ENCODE measurements around the gene SPATS2L. TPM values are rescaled to one million over a fixed set of nuclear protein-coding genes. Genes with fewer than 3 reads are reported as not detected.

Gene SPATS2L
- total RNA-seq, 1 experiment from 2014 or later = 174 TPM

DNA sequence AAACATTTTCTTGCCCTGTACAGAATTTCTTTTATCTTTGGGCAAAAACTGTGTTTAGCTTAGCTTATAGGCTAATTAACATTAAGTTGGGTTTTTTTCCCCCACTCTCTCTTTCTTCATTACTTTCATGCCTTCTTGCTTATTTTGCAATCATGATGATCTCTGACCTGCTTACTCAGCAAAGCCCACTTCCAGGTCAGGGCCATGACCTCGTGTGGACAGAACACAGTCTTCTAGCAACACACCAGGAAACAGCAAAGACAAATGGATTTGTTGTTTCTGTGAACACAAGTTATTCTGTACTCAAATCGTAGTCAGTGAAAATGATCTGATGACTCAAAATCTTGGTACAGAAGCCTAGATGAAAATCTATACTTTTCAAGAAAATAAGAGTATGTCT lies 60.7 kb downstream of the SPATS2L start:
- Histone ChIP-seq H3K79me2 (ENCODE audit: low read length) (peaks cover 89% of the 10 kb centered on the region), H3K9ac (ENCODE audit: low read length) (no peak overlapping the region), H3K9me2 (replicated peaks; ENCODE audit: low read length) (no peaks in the 10 kb centered on the region), H3K4me2 (ENCODE audit: low read length) (no peak overlapping the region), H3F3A (ENCODE audit: low read length, unreplicated experiment) (no peaks in the 10 kb centered on the region), H3K4me3 (ENCODE audit: low read length) (no peak overlapping the region), H3K27ac (ENCODE audit: low read length) (no peak overlapping the region), H3K36me3 (ENCODE audit: low read depth, low read length) (peaks cover 13% of the 10 kb centered on the region), H3K27me3 (ENCODE audit: low read length) (no peaks in the 10 kb centered on the region), H3K4me1 (ENCODE audit: insufficient read depth, low read length) (peaks cover 8% of the 10 kb centered on the region), H2AFZ (ENCODE audit: low read length) (no peak overlapping the region), H4K20me1 (ENCODE audit: low read length) (no peaks in the 10 kb centered on the region), H3K9me3 (ENCODE audit: low read length) (no peaks in the 10 kb centered on the region)
- DNase-seq (no peak), ATAC-seq (no peak)
- BruUV-seq (replicated peaks) = no TSS peak
- TF ChIP-seq EZH2phosphoT487 (IDR thresholded peaks at IDR 0.05; ENCODE audit: borderline replicate concordance, low read length) (no peak), EZH2 (IDR thresholded peaks at IDR 0.05; ENCODE audit: low read length, unreplicated experiment) (no peak)
- TF ChIP-seq, protein P1, sequence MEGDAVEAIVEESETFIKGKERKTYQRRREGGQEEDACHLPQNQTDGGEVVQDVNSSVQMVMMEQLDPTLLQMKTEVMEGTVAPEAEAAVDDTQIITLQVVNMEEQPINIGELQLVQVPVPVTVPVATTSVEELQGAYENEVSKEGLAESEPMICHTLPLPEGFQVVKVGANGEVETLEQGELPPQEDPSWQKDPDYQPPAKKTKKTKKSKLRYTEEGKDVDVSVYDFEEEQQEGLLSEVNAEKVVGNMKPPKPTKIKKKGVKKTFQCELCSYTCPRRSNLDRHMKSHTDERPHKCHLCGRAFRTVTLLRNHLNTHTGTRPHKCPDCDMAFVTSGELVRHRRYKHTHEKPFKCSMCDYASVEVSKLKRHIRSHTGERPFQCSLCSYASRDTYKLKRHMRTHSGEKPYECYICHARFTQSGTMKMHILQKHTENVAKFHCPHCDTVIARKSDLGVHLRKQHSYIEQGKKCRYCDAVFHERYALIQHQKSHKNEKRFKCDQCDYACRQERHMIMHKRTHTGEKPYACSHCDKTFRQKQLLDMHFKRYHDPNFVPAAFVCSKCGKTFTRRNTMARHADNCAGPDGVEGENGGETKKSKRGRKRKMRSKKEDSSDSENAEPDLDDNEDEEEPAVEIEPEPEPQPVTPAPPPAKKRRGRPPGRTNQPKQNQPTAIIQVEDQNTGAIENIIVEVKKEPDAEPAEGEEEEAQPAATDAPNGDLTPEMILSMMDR (conservative IDR thresholded peaks at IDR 0.05; ENCODE audit: low read depth, low read length) = no peak
- ChIA-PET POLR2A (ENCODE audit: unreplicated experiment) (no interaction called here), CTCF (no interaction called here)
- intact Hi-C loops (cut with micrococcal nuclease) = no loop called here

DNA sequence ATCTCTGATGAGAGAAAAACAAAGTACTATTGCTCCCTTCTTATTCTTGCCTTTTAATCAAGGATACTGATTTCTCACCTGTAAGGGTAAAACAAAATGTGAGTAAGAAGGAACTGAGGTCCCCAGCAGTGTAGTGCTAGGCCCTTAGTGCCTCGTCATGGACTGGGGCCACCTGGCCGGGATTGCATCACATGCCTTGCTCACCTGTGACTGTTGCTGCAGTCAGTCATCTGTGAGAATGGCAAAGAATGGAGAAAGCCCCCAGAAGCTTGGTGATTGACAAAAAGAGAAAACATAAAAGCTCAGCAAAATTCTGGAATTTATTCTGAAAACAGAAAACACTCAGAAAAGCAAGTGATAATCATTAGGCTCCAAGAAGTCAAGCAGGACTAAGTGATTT lies 63.4 kb downstream of the SPATS2L start:
- no peaks in the 10 kb centered on the region for H3K9me2 ChIP-seq (replicated peaks; ENCODE audit: low read length)
- TF ChIP-seq, protein P1 (conservative IDR thresholded peaks at IDR 0.05; ENCODE audit: low read depth, low read length) = no peak
- TF ChIP-seq EZH2 (IDR thresholded peaks at IDR 0.05; ENCODE audit: low read length, unreplicated experiment) = no peak
- TF ChIP-seq EZH2phosphoT487 (IDR thresholded peaks at IDR 0.05; ENCODE audit: borderline replicate concordance, low read length) = no peak
- ChIA-PET POLR2A (ENCODE audit: unreplicated experiment) (no interaction called here), CTCF (no interaction called here)
- no peak overlapping the region for H3K27ac ChIP-seq (ENCODE audit: low read length)
- H3K9me3 ChIP-seq (ENCODE audit: low read length) = no peaks in the 10 kb centered on the region
- H2AFZ ChIP-seq (ENCODE audit: low read length) = no peak overlapping the region
- H3K4me1 ChIP-seq (ENCODE audit: insufficient read depth, low read length) = peaks cover 33% of the 10 kb centered on the region
- H3K9ac ChIP-seq (ENCODE audit: low read length) = no peak overlapping the region
- H3K4me3 ChIP-seq (ENCODE audit: low read length) = no peak overlapping the region
- no peak overlapping the region for H3K4me2 ChIP-seq (ENCODE audit: low read length)
- peaks cover 17% of the 10 kb centered on the region for H3K36me3 ChIP-seq (ENCODE audit: low read depth, low read length)
- DNase-seq (no peak), ATAC-seq (no peak)
- intact Hi-C loops (cut with micrococcal nuclease) = no loop called here
- peaks cover 84% of the 10 kb centered on the region for H3K79me2 ChIP-seq (ENCODE audit: low read length)
- H3K27me3 ChIP-seq (ENCODE audit: low read length) = no peaks in the 10 kb centered on the region
- no TSS peak for BruUV-seq (replicated peaks)
- no peaks in the 10 kb centered on the region for H4K20me1 ChIP-seq (ENCODE audit: low read length)
- H3F3A ChIP-seq (ENCODE audit: low read length, unreplicated experiment) = no peaks in the 10 kb centered on the region

DNA sequence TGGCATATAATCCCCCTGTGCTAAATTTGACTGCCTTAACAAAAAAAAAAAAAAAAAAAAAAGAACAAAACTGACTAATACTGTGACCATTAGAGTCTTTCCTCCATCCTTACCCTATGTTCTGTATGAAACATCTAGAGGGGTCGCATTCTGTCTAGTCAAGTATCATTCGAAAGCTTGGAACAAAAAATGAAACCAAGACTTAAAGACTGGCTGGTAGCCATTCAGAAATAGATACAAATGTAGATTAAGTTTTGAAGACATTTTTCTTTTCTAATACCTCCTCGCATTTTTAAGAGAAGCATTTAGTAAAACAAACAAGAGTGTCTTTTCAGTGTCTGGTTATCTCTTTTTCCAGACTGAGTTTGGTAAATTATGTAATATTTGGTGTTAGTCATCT lies 66.7 kb downstream of the SPATS2L start:
- peak; percentile 35; the same call in 1 of the 2 replicates for ATAC-seq
- 0 out of 2 replicates have a peak overlapping the region, but pooled peaks have one; percentile 3 for H3K9ac ChIP-seq (ENCODE audit: low read length)
- H3K4me2 ChIP-seq (ENCODE audit: low read length) = peak overlapping the region; percentile 70
- peak overlapping the region; percentile 40 for H3K27ac ChIP-seq (ENCODE audit: low read length)
- no peaks in the 10 kb centered on the region for H4K20me1 ChIP-seq (ENCODE audit: low read length)
- peaks cover 82% of the 10 kb centered on the region for H3K79me2 ChIP-seq (ENCODE audit: low read length)
- H2AFZ ChIP-seq (ENCODE audit: low read length) = no peak overlapping the region
- peak overlapping the region; percentile 36 for H3K4me3 ChIP-seq (ENCODE audit: low read length)
- intact Hi-C loops (cut with micrococcal nuclease) = no loop called here
- H3K27me3 ChIP-seq (ENCODE audit: low read length) = no peaks in the 10 kb centered on the region
- peaks cover 53% of the 10 kb centered on the region for H3K4me1 ChIP-seq (ENCODE audit: insufficient read depth, low read length)
- DNase-seq = peak; percentile 34
- ChIA-PET CTCF (no interaction called here), POLR2A (ENCODE audit: unreplicated experiment) (interaction anchor here (0.6 kb wide), 1 partner anchor 67 kb away, joined by 3 read pairs; the partner anchor contains the start of gene SPATS2L)
- no peak for TF ChIP-seq EZH2 (IDR thresholded peaks at IDR 0.05; ENCODE audit: low read length, unreplicated experiment)
- no peak for TF ChIP-seq EZH2phosphoT487 (IDR thresholded peaks at IDR 0.05; ENCODE audit: borderline replicate concordance, low read length)
- TF ChIP-seq, protein P1 (conservative IDR thresholded peaks at IDR 0.05; ENCODE audit: low read depth, low read length) = no peak
- BruUV-seq (replicated peaks) = no TSS peak
- no peaks in the 10 kb centered on the region for H3K9me3 ChIP-seq (ENCODE audit: low read length)
- peaks cover 22% of the 10 kb centered on the region for H3K36me3 ChIP-seq (ENCODE audit: low read depth, low read length)
- H3K9me2 ChIP-seq (replicated peaks; ENCODE audit: low read length) = no peaks in the 10 kb centered on the region
- H3F3A ChIP-seq (ENCODE audit: low read length, unreplicated experiment) = no peaks in the 10 kb centered on the region
